Muscle layer of colon (tissue), 2 donors: ENCODE measurements around the gene IL12B.

Experiments used
- H3K27ac ChIP-seq: one replicate; pipeline ENCODE4 v1.7.0; 2013; ENCODE audit warnings: low read depth, mild to moderate bottlenecking, low read length, moderate library complexity
- H3K27me3 ChIP-seq, 2 donors: one replicate each; pipeline ENCODE4 v1.7.0; 2013; ENCODE audit warnings: low read length in 2 of 2, mild to moderate bottlenecking in 2 of 2; ENCODE audit not compliant: insufficient read depth in 2 of 2, control insufficient read depth in 1 of 2
- H3K36me3 ChIP-seq: one replicate; pipeline ENCODE4 v1.7.0; 2013; ENCODE audit warnings: mild to moderate bottlenecking, low read length; ENCODE audit not compliant: insufficient read depth
- H3K4me1 ChIP-seq: one replicate; pipeline ENCODE4 v1.7.0; 2013; ENCODE audit warnings: mild to moderate bottlenecking, low read length; ENCODE audit not compliant: insufficient read depth
- H3K4me3 ChIP-seq, 2 donors: one replicate each; pipeline ENCODE4 v1.7.0; 2013; ENCODE audit warnings: low read length in 2 of 2, low read depth in 1 of 2, mild to moderate bottlenecking in 1 of 2, moderate library complexity in 1 of 2
- H3K9ac ChIP-seq: one replicate; pipeline ENCODE4 v1.7.0; 2013; ENCODE audit warnings: low read length
- H3K9me3 ChIP-seq: one replicate; pipeline ENCODE4 v1.7.0; 2013; ENCODE audit warnings: mild to moderate bottlenecking, low read length
- donor health status: abdominal sarcoma.
- donor health status: Adenocarcinoma of cecum.

IL12B gene

DNA sequence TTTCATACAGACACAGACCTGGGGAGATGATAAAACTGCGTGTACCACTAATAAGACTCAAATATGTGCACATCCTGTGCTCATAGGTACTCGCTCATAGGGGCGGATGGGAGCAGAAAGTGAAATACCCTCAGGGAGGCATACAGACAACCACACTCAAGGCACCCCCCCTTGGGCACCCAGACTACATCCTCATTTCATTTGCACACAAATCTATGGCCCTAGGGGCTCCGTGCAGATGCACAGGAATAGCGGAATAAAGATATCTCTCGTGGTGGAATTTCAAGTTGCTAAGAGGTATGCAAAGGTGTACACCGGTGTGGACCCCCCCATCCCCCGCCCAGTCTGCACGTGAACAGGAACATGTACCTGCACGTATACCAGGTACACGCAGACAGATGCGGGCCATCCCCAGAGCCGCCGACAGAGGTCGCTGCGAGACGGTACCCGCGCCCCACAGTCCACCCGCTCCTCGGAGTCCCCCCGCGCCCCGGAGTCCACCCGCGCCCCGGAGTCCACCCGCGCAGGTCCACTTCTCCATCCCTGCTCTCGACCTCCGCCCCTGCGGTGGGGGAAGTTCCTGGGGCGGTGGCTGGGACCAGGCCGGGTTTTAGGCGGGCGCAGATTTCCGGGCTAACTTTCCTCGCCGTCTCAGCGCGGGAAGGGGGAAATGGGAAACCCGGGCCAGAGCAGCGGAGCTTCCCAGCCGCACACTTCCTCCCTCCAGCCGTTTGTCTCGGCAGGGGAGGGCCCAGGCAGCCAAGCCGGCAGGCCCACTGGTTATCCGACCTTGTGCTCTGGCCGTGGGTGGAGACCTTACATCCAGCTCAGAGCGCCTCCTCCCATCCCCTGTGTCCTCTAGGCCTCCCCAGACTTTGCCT lies 1.0 kb upstream of the IL12B start:
- Histone ChIP-seq H3K9me3 (no peaks in the 10 kb centered on the region), H3K36me3 (no peaks in the 10 kb centered on the region), H3K9ac (no peak overlapping the region), H3K4me3 (no peak overlapping the region), H3K27ac (no peak overlapping the region), H3K27me3 (peaks cover 6 to 16% of the 10 kb centered on the region in 2 donors), H3K4me1 (no peaks in the 10 kb centered on the region)

DNA sequence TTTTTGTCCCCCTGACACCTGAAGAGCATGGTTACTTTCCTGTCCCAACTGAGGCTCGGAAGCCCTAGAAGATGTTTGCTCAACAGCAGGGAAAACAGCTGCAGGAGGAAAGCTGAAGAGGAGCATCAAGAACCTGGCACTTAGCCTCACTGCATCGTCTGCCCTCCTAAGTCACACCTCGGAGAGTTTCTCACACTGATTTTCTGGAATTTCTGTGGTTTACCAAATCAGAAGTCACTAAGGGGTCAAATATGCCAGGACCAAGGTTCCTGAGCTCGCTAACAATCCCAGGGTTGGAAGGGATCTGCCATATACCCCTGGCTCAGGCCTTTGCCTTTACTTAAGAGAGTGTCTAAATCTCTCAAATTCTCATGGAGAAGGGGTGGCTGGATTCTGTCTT lies 5.3 kb downstream of the IL12B start:
- no peaks in the 10 kb centered on the region for H3K36me3 ChIP-seq
- H3K27ac ChIP-seq: no peak overlapping the region
- H3K27me3 ChIP-seq: peaks cover 5 to 6% of the 10 kb centered on the region in 2 donors
- H3K9ac ChIP-seq: no peak overlapping the region
- no peak overlapping the region for H3K4me3 ChIP-seq
- H3K4me1 ChIP-seq: no peaks in the 10 kb centered on the region
- no peaks in the 10 kb centered on the region for H3K9me3 ChIP-seq

DNA sequence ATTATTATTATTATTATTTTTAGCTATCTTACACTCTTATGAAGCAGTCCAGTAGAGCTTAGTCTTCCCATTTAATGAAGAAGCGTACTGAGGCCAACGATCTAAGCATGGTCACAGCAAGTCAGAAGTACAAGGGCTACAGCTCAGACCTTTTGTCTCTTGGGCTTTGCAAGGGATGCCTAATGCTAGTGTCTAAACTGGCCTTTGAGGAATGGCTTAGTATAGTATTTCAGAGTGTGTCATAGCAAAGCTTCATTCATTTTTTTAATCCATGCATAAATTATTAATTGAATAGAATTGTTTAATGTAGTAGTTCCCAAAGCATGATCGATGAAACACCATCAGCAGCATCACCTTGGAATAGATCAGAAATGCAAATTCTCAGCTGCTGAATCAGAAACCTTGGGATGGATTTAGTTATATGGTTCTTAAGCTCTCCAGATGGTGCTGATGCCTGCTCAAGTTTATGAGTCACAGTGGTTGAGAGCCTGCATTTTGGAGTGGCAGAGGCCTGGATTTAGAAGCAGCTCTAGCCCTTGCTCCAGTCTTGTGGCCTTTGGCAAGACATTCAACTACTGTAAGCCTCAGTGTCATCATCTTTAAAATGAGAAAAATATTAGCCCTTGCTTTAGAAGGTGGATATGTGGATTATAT lies 6.1 kb downstream of the IL12B start:
- Histone ChIP-seq H3K27me3 (peaks cover 5 to 6% of the 10 kb centered on the region in 2 donors), H3K4me1 (no peaks in the 10 kb centered on the region)

DNA sequence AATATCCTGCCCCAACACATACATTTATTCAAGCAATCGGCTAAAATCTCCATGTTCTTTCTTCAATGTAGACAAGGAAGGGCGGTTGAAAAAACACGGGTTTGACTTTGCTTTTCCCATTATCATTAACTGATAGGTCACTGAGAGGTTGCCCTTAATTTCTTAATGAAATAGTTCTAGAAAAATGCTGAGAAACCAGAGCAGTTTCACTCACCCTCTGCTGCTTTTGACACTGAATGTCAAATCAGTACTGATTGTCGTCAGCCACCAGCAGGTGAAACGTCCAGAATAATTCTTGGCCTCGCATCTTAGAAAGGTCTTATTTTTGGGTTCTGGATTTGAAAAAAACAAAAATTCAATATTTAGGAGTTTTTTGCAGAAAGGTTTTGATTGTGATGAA lies 8.1 kb downstream of the IL12B start:
- Histone ChIP-seq H3K36me3 (no peaks in the 10 kb centered on the region), H3K4me3 (no peak overlapping the region), H3K27ac (no peak overlapping the region), H3K9me3 (no peaks in the 10 kb centered on the region), H3K27me3 (no peaks in the 10 kb centered on the region), H3K9ac (no peak overlapping the region), H3K4me1 (no peaks in the 10 kb centered on the region)

More for the DNA sequence above, 6.1 kb downstream of the IL12B start:
- Histone ChIP-seq H3K27ac (no peak overlapping the region), H3K9me3 (no peaks in the 10 kb centered on the region), H3K36me3 (no peaks in the 10 kb centered on the region), H3K9ac (no peak overlapping the region), H3K4me3 (no peak overlapping the region)

DNA sequence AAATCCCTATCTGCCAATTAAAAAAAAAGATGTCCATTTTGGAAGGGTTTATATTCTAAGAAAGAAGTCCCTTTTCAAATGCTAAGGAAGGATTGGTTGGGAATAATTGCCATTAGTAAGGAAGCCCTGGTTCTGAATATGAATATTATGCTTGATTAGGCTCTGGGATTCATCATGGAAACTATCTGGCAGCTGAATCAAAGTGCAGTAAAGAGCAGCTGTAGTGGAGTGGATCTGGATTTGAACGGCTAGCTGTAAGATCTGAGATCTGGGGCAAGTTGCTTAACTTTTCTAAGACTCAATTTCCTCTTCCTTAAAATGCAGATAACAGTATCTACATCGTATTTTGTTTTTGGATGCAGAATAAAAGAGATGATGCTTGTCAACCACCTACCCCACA lies 10.5 kb downstream of the IL12B start:
- Histone ChIP-seq H3K4me3 (no peak overlapping the region), H3K9me3 (no peaks in the 10 kb centered on the region), H3K27ac (no peak overlapping the region), H3K36me3 (no peaks in the 10 kb centered on the region), H3K9ac (no peak overlapping the region), H3K27me3 (no peaks in the 10 kb centered on the region), H3K4me1 (no peaks in the 10 kb centered on the region)

DNA sequence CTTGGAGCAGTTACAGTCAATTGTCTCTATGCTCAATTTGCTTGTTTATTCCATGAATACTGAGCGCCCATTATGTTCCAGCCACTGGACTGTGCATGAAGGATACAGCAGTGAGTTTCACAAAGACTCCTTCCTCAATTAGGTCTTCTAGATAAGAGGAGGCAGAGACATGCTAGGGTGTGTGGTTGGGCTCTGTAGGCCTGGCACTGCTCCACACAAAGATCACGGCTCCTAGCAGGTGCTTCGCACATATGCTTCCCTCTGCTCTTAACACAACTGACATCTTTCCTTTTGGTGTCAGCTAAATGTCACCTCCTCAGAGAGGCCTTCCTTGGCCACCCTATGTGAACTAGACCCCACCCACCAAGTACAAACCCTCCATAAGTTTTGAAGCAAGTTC lies 10.9 kb downstream of the IL12B start:
- H3K4me1 ChIP-seq: no peaks in the 10 kb centered on the region
- no peaks in the 10 kb centered on the region for H3K9me3 ChIP-seq
- no peaks in the 10 kb centered on the region for H3K36me3 ChIP-seq
- H3K4me3 ChIP-seq: no peak overlapping the region
- H3K9ac ChIP-seq: no peak overlapping the region
- H3K27ac ChIP-seq: no peak overlapping the region
- no peaks in the 10 kb centered on the region for H3K27me3 ChIP-seq

DNA sequence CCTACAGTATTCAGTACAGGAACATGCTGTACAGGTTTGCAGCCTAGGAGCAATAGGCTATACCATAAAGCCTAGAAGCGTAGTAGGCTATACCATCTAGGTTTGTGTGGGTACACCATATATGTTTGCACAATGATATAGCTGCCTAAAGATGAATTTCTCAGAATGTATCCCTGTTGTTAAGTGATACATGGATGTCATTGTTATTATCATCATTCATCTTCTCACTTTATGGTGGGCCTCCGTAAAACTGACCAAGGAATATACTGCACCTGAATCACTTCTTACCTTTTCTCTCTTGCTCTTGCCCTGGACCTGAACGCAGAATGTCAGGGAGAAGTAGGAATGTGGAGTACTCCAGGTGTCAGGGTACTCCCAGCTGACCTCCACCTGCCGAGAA lies 11.8 kb downstream of the IL12B start:
- Histone ChIP-seq H3K9ac (no peak overlapping the region), H3K36me3 (no peaks in the 10 kb centered on the region), H3K9me3 (no peaks in the 10 kb centered on the region), H3K27ac (no peak overlapping the region), H3K4me3 (no peak overlapping the region), H3K4me1 (no peaks in the 10 kb centered on the region), H3K27me3 (no peaks in the 10 kb centered on the region)

DNA sequence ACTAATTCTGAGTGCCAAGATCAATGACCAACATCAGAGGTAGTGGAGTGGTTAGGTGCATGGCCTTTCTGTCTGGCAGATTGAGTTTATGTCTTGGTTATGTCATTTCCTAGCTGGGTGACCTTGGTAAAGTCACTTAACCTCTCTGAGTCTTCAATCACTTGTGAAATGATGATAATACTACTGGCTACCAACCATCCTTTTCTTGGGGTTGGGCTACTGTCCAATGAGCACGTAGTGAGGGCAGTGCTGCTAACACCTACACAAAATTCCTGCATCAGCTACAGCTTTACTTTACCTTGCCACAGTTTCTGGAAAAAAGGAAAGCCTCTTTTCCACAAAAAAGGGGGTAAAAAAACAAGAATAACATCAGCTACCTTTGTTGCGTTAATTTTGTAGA lies 12.4 kb downstream of the IL12B start:
- no peak overlapping the region for H3K4me3 ChIP-seq
- H3K36me3 ChIP-seq: no peaks in the 10 kb centered on the region
- H3K4me1 ChIP-seq: no peaks in the 10 kb centered on the region
- no peaks in the 10 kb centered on the region for H3K27me3 ChIP-seq
- no peak overlapping the region for H3K9ac ChIP-seq
- H3K9me3 ChIP-seq: no peaks in the 10 kb centered on the region
- no peak overlapping the region for H3K27ac ChIP-seq

DNA sequence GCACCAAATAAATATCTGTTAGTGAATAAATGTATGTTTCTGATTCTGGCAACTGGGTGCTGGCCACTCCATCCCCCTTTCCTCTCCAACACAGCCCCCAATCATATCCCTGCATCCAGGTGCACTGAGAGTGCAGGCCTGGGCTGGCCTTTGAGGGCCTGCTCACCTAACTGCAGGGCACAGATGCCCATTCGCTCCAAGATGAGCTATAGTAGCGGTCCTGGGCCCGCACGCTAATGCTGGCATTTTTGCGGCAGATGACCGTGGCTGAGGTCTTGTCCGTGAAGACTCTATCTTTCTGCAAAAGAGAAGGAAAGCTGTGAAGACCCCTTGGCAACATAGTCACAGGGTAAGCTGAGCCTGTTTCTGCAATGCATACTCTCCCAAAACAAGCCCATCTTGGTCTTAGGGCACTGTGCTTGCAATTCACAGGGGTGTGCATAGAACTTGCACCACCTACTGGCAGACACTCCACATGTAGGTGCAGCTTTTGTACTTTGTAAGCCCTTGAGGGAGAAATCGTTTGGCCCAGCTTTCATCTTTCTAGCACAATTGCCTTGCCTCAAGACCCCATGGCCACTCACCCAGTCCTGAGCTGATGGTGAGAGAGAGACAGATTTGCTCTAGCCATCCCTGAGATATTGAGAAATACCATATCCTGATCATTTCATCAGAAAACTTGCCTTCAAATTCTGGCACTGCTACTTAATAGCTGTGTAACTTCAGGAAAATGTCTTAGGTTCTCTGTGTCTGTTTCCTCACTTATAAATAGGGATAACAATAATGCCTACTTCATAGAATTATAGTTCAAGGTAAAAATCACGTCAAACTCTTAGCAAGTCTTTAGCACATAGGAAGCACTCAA lies 13.5 kb downstream of the IL12B start:
- no peaks in the 10 kb centered on the region for H3K4me1 ChIP-seq
- no peak overlapping the region for H3K4me3 ChIP-seq
- H3K9ac ChIP-seq: no peak overlapping the region
- no peak overlapping the region for H3K27ac ChIP-seq
- H3K27me3 ChIP-seq: peaks cover 3 to 5% of the 10 kb centered on the region in 2 donors
- H3K36me3 ChIP-seq: no peaks in the 10 kb centered on the region
- no peaks in the 10 kb centered on the region for H3K9me3 ChIP-seq

DNA sequence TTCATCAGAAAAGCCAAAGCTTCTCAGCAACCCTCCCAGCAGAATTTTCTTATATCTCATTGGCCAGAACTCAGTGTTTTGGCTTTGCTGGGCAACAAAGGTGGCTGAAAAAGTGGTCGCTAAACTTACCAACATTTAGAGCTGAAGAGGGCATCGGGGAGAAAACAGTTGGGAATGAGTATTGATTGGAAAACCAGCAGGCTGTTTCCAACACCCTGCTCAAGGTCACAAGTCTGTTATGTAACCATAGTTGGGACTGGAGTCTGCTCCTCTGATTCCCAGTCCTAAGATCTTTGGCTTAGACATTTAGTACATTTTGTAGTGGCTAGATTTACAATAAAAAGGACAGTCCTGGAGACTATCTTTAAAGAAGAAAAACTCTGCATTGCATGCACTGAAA lies 17.1 kb downstream of the IL12B start:
- H3K4me3 ChIP-seq: no peak overlapping the region
- no peaks in the 10 kb centered on the region for H3K36me3 ChIP-seq
- no peak overlapping the region for H3K27ac ChIP-seq
- no peaks in the 10 kb centered on the region for H3K4me1 ChIP-seq
- H3K9ac ChIP-seq: no peak overlapping the region
- peaks cover 20 to 21% of the 10 kb centered on the region in 2 donors for H3K27me3 ChIP-seq
- H3K9me3 ChIP-seq: no peaks in the 10 kb centered on the region

DNA sequence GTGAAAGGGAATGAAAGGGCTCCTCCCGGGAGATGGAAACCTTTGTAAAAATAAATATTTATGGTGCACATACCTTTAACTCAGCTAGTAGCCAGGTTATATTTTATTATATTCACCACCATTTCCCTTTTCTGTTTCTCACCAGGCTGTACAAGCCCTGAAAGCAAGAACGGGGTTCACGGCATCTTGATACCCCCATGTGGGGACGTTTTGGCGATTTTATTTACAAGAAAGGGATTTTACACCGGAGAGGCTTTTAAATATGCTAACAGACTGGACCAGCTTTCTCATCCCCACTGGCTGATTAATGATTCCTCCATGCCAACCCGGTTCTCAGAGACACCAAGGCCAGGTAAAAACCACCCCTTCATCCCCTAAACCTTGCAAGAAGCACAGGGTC lies 19.2 kb downstream of the IL12B start:
- peaks cover 20 to 21% of the 10 kb centered on the region in 2 donors for H3K27me3 ChIP-seq
- H3K36me3 ChIP-seq: no peaks in the 10 kb centered on the region
- H3K27ac ChIP-seq: no peak overlapping the region
- no peak overlapping the region for H3K4me3 ChIP-seq
- no peaks in the 10 kb centered on the region for H3K4me1 ChIP-seq
- H3K9ac ChIP-seq: no peak overlapping the region
- H3K9me3 ChIP-seq: no peaks in the 10 kb centered on the region
